ENCODE measurements around the gene MTHFS.

- TF ChIP-seq CTCF (IDR thresholded peaks at IDR 0.05; ENCODE audit: poor library complexity, severe bottlenecking) (no peak), EZH2 (IDR thresholded peaks at IDR 0.05; ENCODE audit: borderline replicate concordance, insufficient read depth, low read length, poor library complexity, severe bottlenecking) (no peak), TAF1 (IDR thresholded peaks at IDR 0.05; ENCODE audit: low read depth) (no peak), EP300 (conservative IDR thresholded peaks at IDR 0.05; ENCODE audit: poor library complexity, severe bottlenecking) (no peak)
Measured at GRCh38 chr15:79887054-79887930, 9.5 kb downstream of the MTHFS start.
